ENCODE measurements around the gene CPVL.

- TF ChIP-seq POLR2AphosphoS5 (IDR thresholded peaks at IDR 0.05; ENCODE audit: low read depth, low read length), result no peak
- TF ChIP-seq, protein P1, sequence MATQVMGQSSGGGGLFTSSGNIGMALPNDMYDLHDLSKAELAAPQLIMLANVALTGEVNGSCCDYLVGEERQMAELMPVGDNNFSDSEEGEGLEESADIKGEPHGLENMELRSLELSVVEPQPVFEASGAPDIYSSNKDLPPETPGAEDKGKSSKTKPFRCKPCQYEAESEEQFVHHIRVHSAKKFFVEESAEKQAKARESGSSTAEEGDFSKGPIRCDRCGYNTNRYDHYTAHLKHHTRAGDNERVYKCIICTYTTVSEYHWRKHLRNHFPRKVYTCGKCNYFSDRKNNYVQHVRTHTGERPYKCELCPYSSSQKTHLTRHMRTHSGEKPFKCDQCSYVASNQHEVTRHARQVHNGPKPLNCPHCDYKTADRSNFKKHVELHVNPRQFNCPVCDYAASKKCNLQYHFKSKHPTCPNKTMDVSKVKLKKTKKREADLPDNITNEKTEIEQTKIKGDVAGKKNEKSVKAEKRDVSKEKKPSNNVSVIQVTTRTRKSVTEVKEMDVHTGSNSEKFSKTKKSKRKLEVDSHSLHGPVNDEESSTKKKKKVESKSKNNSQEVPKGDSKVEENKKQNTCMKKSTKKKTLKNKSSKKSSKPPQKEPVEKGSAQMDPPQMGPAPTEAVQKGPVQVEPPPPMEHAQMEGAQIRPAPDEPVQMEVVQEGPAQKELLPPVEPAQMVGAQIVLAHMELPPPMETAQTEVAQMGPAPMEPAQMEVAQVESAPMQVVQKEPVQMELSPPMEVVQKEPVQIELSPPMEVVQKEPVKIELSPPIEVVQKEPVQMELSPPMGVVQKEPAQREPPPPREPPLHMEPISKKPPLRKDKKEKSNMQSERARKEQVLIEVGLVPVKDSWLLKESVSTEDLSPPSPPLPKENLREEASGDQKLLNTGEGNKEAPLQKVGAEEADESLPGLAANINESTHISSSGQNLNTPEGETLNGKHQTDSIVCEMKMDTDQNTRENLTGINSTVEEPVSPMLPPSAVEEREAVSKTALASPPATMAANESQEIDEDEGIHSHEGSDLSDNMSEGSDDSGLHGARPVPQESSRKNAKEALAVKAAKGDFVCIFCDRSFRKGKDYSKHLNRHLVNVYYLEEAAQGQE (IDR thresholded peaks at IDR 0.05; ENCODE audit: insufficient read depth in 1 of 2, low read depth in 2 of 2, low read length in 1 of 2), result no peak
Measured at GRCh38 chr7:29095631-29096445, 50.5 kb downstream of the CPVL start.

Measured in Panc1 (cell line).